ENCODE data around the gene IGFN1.
"Not testable (repeated sequence)": the region's sequence is repeated elsewhere in the genome, so short reads cannot be mapped to it uniquely, and the experiment has no call there.

The IGFN1 gene

DNA sequence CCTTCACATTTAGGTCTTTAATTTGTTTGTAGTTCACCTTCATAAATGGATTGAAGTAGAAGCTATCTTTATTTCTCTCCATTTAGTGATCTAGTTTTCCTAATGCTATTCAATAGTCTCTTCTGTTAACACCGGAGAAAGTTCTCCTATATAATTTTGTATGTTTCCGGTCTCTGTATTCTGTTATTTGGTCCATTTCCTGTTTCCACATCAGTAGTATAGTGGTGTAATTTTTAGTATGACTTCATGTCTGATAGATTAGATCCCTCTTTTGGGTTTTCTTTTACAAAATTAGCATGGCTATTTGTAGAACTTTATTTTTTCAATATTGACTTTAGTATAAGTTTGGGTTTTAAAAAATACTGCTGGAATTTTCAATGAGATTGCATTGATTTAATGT is 51.1 kb downstream of the IGFN1 start:
- DNase-seq (ENCODE audit: low read depth in 2 of 3, low spot score in 1 of 3): no peak

DNA sequence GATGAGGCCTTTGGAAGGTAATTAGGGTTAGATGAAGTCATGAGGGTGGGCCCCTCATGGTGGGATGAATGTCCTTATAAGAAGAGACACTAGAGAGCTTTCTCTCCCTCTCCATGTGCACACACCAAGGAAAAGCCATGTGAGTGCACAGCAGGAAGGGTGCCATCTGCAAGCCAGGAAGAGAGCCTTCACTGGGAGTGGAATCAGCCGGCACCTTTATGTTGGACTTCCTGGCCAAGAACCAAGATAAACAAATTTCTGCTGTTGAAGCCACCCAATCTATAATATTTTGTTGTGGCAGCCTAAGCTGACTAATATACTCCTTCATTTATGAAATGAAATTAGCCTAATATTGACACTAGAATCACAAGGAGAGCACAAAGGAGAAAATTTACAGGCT is 54.5 kb downstream of the IGFN1 start:
- DNase-seq (ENCODE audit: low read depth in 2 of 3, low spot score in 1 of 3): no peak

DNA sequence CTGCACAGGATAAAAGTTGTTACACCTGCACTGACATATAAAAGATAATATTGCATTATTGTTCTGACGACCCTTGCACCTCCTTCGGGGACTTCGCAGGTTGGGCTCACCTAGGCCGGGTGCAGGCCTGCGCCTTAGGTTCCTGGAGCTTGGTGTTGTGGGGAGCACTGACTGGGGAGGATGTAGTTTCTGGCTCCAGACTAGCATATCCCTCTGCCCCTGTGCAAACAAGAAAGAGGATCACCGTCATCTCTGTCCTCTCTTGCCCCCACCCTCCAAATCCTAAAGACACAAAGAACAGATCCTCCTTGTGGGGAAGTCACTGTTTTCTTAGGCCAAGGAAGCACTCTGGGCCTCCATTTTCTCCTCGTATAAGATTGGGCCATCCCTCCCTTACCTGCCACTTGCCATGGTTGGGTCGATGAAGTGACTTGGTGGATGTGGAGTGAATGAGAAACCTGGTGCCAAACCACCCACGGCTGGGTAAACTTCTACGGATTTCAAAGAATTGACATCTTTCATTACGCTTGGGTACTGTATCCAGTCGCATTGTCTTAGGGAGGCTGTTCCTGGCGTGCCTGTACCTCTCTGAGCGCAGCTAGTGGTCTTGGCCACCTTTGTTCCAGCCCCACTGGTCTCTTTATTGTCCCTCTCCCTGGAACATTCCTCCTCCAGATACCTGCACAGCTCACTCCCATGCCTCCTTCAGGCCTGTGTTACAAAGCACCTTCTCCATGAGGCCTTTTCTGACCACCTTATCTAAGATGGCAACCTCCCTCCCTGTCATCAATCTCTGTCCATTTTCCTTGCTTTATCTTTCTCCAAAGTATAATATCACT is 58.3 kb downstream of the IGFN1 start:
- no peak for DNase-seq (ENCODE audit: low read depth in 2 of 3, low spot score in 1 of 3)

- no peak for DNase-seq (ENCODE audit: low read depth in 2 of 3, low spot score in 1 of 3)
Measured at GRCh38 chr1:201250326-201251011, 59.8 kb downstream of the IGFN1 start.

DNA sequence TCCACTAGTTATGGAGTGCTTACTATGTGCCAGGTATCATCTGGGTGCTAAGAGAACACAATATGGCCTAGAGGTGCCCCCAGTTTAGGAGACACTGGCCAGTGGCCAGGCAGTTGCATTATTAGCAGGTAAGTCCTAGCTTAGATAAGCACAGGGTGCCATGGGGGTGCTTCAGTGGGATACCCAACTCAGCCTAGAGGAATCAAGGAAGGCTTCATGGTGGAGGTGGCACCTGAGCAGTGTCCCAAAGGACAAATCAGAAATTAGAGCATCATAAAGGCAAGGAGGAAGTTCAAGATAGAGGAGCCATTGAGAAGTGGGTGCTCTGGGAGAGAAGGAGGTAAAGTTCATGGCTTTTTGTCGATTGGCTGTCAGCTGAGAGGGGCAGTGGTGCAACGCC is 60.8 kb downstream of the IGFN1 start:
- no peak for DNase-seq (ENCODE audit: low read depth in 2 of 3, low spot score in 1 of 3)

DNA sequence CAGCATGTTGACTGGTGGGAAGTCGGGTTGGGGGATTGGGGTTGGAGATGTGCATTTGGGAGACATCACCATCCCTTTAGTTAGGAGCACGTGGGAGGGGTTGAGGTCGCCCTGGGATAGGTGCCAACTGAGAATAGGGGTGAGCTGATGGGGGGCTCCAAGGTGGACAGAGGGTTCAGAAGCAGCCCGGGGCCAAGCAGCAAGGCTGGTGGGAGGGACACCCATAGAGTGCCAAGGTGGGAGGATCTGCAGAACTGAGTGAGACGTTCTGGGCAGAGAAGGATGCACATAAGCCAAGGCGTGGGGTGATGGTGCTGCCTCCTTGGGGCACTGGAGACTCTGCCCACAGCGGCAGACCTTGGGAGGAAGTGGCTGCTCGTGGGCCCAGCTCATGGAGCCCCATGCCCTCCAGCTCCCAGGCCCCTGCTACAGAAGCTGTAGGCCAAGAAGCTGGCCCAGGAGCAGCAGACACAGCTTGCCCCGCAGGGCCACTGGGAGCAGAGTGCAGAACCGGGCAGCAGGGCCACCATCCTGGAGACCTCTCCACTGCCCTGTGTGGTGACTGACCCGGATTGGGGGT is 61.3 kb downstream of the IGFN1 start:
- no peak for DNase-seq (ENCODE audit: low read depth in 2 of 3, low spot score in 1 of 3)

- no peak for DNase-seq (ENCODE audit: low read depth in 2 of 3, low spot score in 1 of 3)
Measured at GRCh38 chr1:201252944-201253371, 62.3 kb downstream of the IGFN1 start.

GRCh38 chr1:201253411-201253810 is 62.8 kb downstream of the IGFN1 start:
- DNase-seq (ENCODE audit: low read depth in 2 of 3, low spot score in 1 of 3): no peak

GRCh38 chr1:201253906-201254624 is 63.4 kb downstream of the IGFN1 start:
- no peak for DNase-seq (ENCODE audit: low read depth in 2 of 3, low spot score in 1 of 3)

- peak; percentile 45 to 74 (median 45) for DNase-seq (ENCODE audit: low read depth in 2 of 3, low spot score in 1 of 3)
Measured at GRCh38 chr1:201254625-201255478, 64.2 kb downstream of the IGFN1 start.

DNA sequence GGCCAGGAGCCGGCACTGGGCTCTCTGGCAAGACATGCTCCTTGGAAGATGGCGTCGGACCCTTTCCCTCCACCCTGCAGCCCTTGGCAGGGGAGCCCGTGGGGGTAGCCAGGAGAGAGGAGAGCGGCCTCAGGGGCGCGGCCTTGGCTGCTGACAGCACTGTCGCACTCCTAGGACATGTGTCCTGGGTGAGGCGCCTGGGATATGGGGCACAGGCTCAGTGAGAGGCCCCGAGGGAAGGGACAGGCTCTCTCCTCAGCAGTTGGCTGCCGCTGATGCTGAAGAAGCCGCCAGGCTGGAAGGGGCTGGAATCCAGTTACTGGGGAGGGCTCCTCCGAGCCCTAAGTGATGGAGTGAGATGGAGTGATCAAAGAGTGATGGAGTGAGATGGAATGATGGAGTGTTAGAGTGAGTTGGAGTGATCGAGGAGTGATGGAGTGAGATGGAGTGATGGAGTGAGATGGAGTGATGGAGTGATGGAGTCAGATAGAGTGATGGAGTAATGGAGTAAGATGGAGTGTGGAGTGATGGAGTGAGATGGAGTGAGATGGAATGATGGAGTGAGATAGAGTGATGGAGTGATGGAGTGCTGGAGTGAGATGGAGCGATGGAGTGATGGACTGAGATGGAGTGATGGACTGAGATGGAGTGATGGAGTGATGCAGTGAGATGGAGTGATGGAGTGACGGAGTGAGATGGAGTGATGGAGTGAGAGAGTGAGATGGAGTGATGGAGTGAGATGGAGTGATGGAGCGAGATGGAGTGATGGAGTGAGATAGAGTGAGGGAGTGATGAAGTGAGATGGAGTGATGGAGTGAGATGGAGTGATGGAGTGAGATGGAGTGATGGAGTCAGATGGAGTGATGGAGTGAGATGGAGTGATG is 65.1 kb downstream of the IGFN1 start:
- no peak for DNase-seq (ENCODE audit: low read depth in 2 of 3, low spot score in 1 of 3)

DNA sequence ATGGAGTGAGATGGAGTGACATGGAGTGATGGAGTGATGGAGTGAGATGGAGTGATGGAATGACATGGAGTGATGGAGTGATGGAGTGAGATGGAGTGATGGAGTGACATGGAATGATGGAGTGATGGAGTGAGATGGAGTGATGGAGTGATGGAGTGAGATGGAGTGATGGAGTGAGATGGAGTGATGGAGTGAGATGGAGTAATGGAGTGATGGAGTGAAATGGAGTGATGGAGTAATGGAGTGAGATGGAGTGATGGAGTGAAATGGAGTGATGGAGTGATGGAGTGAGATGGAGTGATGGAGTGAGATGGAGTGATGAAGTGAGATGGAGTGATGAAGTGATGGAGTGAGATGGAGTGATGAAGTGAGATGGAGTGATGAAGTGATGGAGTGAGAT is 67.5 kb downstream of the IGFN1 start:
- not testable (repeated sequence) for DNase-seq (ENCODE audit: low read depth in 2 of 3, low spot score in 1 of 3)

DNA sequence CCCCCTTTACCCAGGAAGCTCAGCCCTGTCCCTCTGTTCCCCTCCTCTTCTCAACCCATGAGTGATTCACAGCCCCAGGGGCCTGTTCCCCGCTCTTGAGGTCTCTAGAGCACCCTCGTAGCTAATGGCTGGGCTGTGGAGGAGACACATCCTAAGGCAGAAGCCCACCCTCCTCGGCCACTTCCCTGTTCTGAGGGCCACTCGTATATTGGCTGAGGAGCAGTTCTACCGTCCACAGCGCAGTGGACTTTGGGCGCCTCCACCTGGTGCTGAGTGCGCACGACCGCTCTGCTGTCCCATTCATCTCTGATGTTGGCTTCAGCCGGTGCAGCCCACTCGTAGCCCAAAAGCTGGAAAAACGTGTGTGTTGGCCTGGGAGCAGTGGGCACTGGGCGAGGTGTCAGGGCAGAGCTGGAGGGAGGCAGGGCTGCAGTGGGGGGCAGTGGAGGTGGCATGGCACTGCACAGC is 68.2 kb downstream of the IGFN1 start:
- no peak for DNase-seq (ENCODE audit: low read depth in 2 of 3, low spot score in 1 of 3)

GRCh38 chr1:201259476-201260235 is 69.0 kb downstream of the IGFN1 start:
- DNase-seq (ENCODE audit: low read depth in 2 of 3, low spot score in 1 of 3): no peak

DNA sequence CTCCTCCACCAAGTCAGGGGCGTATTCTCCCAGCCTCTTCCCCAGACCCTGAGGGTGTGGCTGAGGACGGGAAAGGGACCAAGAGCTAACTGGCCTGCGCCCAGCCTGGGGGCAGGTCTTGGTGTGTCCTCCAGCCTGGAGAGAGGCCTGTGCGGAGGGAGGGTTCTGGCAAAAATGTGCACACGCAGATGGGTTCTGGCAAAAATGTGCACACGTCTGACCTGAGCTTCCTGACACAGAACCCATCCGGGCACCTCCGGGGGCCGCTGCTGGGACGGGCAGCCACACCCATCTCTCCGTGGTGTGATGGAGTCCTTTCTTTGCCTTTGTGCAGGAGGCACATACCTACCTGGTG is 69.6 kb downstream of the IGFN1 start:
- no peak for DNase-seq (ENCODE audit: low read depth in 2 of 3, low spot score in 1 of 3)

DNA sequence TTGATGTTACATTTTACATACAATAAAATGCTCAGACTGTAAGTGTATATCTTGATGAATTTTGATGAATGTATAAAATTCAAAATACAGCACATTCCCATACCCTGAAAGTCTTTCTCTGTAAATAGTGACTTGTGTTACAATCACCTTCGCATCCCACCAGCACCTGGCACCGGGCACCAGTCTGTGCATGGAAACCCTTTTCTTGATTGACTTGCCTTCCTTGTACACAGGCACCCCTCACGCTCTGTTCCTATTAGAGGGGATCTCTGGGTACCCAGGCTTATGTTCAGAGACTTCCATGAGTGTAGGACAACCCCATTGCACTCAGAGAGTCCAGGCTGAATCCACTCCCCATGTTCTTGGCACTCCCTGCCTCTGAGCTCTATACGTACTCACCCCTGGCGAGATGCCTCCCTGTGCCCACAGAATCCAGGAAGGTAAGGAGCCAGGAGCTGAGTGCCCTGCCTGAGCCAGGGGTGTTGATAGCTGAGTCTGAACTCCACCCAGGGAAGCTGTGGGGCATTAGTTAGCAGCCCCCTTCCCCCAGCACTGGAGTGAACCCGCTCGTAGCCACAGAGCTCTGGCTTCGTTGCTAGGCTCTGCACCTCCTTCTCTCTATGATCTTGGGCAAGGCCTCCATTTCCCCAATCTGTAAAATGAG is 70.2 kb downstream of the IGFN1 start:
- DNase-seq (ENCODE audit: low read depth in 2 of 3, low spot score in 1 of 3): no peak

DNA sequence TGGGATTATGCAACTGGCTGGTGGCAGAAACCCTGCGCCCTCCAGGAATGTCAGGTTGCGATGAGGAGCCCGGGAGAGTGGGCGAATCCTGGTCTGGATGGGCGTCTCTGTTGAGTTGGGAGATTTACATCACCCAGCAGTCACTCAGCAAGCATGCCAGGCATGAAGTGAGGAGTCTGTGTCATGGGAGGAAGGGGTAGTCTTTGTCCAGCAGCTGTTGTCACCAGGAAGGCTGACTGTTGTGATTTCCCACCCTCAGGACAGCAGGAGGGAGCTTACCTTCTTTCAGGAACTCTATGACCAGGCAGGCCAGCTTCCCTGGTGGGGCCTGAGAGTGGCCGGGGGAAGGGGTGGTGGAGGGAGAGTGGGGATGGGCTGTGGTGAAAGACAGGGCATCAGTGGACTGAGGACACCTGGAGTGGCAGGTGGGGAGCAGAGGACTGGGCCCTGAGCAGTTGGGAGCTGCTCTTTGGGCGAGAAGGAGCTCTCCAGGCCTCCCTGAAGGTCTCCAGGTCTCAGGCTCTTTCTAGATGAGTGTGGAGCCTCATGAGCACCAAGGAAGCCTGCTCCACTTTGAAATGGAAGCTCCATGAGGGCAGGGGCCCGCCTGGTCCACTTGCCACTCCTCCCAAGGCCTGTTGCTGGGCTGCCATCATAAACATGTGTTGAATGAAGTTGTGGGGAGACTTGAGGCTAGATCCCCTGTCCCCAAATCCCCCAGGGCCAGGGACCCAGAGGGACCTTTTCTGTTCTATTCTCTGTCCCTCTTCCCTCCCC is 71.3 kb downstream of the IGFN1 start:
- DNase-seq (ENCODE audit: low read depth in 2 of 3, low spot score in 1 of 3): no peak
